AG10803 (cell line): Measurements from ENCODE around the gene FRMD4A.
A peak's percentile ranks its signal among the peaks of the same experiment; 100 is the strongest.

Experiments
- DNase-seq: peaks from one replicate; pipeline ENCODE4 v3.0.0; 2010; ENCODE audit warnings: low read depth
- H3K4me3 ChIP-seq: 2 replicates; pipeline ENCODE4 v1.5.1; 2011; ENCODE audit warnings: mild to moderate bottlenecking, low read length, control low read depth
- TF ChIP-seq, protein P1 (sequence below): conservative IDR thresholded peaks from 2 replicates; pipeline ENCODE4 v1.5.1; 2011; ENCODE audit warnings: mild to moderate bottlenecking, low read length, control low read depth, inconsistent platforms

FRMD4A gene

DNA sequence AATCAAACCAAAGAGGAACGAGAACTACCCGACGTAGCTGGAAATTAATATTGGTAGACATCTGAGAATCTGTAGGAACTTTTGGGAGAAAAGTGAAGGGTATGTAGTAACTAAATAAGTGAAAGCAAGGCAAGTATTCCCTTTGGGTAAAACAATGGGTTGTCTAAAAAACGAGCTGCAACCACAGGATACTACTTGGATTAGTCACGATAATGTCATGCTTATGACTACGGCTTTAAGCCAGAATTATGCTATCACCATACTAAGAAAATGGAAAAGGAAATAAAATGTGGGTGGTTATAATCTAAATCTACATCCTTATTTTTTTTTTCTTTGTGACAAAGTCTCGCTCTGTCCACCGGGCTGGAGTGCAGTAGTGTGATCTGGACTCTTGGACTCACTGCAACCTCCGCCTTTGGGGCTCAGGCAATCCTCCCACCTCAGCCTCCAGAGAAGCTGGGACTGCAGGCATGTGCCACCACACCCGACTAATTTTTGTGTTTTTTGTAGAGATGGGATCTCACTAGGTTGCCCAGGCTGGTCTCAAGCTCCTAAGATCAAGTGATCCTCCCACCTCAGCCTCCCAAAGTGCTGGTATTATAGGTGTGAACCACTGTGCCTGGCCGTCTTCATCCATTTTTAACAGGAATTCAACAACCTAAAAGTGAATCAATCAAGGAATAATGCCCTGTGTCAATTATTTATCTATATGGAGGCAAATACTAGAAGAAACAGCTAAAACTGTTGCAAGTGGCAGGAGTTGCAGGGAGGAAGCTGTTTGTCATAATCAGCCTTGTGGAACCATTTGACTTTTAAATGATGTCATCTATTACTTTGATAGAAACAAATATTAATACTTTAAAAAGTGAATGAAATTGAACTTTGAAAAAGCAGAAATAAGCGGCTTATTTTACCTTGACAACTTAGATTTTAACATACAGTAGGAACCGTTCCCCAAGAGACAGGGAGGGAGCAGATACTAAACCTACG lies 554.6 kb downstream of the FRMD4A start:
- peak; percentile 88 for DNase-seq
- TF ChIP-seq, protein P1, sequence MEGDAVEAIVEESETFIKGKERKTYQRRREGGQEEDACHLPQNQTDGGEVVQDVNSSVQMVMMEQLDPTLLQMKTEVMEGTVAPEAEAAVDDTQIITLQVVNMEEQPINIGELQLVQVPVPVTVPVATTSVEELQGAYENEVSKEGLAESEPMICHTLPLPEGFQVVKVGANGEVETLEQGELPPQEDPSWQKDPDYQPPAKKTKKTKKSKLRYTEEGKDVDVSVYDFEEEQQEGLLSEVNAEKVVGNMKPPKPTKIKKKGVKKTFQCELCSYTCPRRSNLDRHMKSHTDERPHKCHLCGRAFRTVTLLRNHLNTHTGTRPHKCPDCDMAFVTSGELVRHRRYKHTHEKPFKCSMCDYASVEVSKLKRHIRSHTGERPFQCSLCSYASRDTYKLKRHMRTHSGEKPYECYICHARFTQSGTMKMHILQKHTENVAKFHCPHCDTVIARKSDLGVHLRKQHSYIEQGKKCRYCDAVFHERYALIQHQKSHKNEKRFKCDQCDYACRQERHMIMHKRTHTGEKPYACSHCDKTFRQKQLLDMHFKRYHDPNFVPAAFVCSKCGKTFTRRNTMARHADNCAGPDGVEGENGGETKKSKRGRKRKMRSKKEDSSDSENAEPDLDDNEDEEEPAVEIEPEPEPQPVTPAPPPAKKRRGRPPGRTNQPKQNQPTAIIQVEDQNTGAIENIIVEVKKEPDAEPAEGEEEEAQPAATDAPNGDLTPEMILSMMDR = no peak
- no peak overlapping the region for H3K4me3 ChIP-seq

DNA sequence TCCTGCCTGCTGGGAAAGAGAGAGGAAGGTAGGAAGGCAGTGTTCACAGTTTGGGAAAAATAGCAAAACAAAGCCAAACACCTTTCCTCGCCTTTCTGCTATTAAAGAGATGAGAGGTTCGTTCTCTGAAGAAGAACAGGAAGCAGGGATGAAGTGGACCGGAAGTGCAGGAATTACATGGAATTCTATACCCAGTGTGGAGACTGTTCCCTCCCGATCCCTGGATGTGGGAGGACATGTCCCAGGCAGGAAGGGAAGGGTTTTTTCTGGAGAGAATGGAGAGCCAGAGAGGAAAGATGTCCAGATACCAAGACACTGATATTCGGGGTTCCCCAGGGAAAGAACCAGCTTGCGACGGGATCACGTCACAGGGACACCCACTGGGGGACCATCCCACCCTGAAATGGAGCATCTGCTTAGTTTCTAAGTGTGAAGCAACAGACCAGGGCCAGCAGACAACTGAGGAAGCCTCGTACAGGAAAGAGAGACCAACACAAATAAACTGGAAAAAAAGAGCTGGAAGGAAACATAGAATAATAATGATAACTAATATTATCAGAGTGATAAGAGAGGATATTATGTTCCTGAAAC lies 556.3 kb downstream of the FRMD4A start:
- DNase-seq = no peak
- TF ChIP-seq, protein P1 = no peak
- H3K4me3 ChIP-seq = no peak overlapping the region

DNA sequence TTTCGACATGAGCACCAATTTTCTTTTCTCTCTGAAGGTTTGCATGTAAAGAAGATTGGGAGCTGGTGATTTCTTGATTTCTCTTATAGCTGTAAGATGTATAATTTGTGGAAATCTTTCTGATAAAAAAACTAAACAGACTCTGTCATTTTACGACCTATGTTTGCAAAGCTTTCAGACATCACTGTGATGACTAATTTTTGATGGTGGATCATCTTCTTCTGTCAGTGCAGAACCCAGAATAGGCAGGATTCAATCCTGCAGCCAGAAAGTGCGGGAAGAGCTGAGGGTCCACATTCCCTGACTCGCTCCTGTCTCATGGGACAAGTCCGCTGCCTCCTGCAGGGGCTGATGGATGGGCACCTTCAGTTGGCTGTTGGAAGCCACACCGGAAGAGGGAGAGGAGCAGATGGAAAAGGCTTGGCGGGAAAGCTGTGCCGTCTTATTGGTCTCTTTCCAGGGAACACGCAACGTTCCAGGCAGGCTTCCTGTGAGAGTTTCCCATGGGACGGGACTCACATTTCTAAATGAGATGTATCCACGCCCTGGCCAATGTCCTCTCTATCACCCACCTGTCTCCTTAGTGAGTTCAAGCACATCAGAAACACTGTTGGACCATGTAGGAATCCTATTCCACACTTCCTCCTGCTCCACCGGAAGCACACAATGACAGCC lies 557.1 kb downstream of the FRMD4A start:
- H3K4me3 ChIP-seq = no peak overlapping the region
- no peak for DNase-seq
- TF ChIP-seq, protein P1 = no peak

DNA sequence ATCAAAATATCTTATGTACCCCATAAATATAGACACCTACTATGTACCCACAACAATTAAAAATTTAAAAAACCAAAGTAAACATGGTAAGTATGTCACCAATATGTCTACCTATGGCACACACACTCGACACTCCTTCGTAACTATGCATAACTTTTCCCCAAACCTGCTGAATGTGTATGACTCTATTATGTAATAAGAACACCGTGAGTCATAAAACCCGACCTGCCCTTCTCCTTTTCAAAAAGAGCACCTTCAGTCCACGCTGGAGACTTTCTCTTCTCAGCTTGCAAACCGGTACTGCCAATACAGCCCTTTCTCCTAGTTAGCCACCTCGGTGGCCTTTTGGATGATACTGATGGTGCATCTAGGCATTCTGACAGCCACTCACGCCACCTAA lies 557.7 kb downstream of the FRMD4A start:
- no peak for DNase-seq
- H3K4me3 ChIP-seq = no peak overlapping the region
- TF ChIP-seq, protein P1 = no peak

DNA sequence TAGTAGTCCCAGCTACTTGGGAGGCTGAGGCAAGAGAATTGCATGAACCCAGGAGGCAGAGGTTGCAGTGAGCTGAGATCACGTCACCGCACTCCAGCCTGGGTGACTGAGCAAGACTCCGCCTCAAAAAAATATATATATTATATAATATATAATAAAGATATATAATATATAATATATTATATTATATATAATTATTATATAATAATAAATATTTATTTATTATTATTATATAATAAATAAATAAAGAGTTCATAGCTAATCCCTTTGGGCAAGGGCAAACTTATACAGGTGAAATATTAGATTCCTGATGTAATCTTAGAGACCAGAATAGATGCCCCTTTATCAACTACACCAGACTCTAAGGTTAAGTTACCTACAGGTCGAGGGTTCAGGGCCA lies 558.7 kb downstream of the FRMD4A start:
- TF ChIP-seq, protein P1 = no peak
- no peak overlapping the region for H3K4me3 ChIP-seq
- no peak for DNase-seq

DNA sequence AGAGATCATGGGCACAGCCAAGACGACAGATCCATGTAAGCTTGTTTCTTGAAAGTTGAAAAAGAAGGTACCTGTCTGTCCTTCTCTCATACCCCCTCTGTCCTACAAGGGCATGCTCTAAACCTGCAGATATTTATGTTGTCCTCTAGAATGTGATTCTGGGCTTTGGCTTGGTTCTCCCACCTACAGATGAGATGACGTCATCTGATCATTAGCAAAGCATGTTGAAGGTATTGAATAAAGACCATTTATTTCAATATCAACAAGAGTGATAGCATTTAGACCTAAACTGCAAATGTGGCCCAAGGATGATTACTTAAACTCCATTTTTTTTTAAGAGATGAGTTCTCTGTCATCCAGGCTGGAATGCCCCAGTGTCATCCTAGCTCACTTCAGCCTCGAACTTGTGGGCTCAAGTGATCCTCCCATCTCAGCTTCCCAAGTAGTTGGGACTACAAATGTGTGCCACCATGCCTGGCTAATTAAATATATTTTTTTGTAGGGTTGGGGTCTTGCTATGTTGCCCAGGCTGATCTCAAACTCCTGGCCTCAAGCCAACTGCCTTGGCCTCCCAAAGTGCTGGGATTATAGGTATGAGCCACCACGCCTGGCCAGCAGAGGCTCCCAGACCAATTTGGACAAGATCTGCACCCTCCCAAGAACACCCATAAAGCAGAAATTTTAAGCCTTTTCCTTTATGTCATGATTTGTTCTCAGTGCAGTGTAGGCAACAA lies 559.8 kb downstream of the FRMD4A start:
- no peak overlapping the region for H3K4me3 ChIP-seq
- DNase-seq = no peak
- TF ChIP-seq, protein P1 = no peak
